DMS 273 (cell line): Measurements from ENCODE around the gene APOL6.

Experiments used
- DNase-seq: peaks from one replicate; lab custom pipeline; 2025; ENCODE audit not compliant: unreplicated experiment; lab: John Stamatoyannopoulos, UW

The APOL6 gene, protein sequence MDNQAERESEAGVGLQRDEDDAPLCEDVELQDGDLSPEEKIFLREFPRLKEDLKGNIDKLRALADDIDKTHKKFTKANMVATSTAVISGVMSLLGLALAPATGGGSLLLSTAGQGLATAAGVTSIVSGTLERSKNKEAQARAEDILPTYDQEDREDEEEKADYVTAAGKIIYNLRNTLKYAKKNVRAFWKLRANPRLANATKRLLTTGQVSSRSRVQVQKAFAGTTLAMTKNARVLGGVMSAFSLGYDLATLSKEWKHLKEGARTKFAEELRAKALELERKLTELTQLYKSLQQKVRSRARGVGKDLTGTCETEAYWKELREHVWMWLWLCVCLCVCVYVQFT

DNA sequence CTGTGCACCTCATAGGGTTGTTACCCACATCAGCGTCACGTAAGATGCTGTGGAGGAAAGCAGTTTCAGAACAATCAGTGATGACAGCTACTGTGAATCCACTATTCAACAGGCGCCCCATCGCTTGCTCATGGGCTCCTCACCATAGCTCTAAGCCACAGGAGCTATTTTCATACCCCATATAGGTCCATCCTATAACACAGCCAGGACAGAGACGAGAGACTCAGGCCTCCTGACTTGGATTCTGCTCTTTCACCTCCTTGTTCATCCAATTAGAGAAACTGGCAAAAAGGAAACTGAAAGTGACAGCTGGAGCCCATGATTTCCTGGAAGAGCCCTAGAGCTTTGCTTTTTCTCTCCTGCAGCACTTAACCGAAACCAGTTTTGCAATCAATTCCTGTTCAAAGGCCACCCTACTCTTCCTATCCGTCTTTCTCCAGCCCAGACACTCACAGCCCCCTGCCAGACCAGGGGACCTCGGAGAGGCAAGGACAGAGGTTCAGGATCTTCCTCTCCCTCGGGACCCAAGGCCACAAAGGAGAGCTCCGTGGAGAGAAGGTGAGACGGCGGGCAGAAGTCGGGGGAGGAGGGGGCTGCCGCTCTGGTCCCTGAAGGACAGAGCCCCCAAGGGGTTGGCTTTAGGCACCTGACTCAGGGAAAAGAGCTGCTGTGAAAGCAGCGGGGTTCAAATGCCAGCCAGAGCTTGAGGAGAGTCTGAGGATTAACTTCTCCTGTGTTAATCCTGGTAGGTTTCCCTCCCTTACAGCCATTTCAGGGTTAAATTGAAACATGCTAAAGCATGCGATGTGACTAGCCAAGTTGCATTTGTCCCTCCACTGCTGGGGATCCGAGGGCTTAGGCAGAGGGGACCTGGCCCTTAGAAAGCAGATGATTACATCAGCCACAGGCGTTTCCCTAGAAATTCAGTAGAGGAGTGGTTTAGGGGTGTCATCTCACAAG lies at the start of gene APOL6:
Gene APOL6 (plus strand): TSS at position 381 of the 960 bp plus-strand sequence. CDS start 7,980 bp downstream, outside the sequence.
- peak; percentile 51 for DNase-seq

GRCh38 chr22:35599364-35599763 lies 48.9 kb upstream of the APOL6 start:
- no peak for DNase-seq

DNA sequence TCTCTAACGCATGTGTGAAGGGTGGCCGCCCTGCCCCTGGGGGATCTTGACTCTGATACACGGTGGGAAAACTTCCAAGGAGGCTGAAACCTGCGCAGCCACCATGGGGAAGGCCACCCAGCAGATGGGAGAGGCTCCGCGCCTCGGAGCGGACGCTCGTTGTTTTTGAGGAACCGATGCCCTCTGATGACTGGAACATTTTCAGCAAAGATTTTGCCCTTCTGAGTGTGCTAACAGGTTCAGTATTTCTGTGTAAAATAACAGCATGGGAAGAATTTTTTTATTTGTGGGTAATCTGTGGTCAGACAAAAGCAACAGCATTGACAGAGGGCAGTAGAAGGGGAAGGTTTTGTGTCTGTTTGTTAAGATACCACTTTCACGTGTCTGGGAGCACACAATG lies 47.8 kb upstream of the APOL6 start:
- no peak for DNase-seq

GRCh38 chr22:35601013-35601580 lies 47.1 kb upstream of the APOL6 start:
- no peak for DNase-seq

DNA sequence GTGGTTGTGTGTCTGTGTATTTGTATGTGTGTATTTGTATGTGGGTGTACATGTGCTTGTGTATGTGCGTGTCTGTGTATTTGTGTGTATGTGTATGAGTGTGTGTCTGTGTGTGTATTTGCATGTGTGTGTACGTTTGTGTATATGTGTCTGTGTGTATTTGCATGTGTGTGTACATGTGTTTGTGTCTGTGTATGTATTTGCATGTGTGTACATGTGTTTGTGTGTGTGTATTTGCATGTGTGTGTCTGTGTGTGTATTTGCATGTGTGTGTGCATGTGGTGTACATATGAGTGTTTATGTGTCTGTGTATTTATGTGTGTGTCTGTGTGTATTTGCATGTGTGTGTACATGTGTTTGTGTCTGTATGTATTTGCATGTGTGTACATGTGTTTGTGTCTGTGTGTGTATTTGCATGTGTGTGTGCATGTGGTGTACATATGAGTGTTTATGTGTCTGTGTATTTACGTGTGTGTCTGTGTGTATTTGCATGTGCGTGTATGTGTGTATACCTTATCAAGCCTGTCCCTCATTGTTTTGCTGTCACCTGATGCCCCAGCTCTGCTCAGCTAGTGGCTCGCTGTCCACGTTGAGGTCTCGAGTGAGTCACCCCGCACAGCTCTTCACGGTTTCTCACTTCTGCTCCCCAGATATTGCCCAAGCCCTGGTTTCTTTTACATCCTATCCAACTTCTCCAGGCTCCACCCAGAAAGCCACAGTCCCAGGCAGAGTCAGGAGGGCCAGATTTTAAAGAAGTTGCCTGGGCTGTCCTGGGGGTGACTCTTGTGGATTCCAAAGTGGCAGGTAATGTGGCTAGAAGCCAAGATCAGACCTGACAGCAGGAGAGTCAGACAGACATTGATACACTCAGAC lies 46.3 kb upstream of the APOL6 start:
- DNase-seq: no peak

DNA sequence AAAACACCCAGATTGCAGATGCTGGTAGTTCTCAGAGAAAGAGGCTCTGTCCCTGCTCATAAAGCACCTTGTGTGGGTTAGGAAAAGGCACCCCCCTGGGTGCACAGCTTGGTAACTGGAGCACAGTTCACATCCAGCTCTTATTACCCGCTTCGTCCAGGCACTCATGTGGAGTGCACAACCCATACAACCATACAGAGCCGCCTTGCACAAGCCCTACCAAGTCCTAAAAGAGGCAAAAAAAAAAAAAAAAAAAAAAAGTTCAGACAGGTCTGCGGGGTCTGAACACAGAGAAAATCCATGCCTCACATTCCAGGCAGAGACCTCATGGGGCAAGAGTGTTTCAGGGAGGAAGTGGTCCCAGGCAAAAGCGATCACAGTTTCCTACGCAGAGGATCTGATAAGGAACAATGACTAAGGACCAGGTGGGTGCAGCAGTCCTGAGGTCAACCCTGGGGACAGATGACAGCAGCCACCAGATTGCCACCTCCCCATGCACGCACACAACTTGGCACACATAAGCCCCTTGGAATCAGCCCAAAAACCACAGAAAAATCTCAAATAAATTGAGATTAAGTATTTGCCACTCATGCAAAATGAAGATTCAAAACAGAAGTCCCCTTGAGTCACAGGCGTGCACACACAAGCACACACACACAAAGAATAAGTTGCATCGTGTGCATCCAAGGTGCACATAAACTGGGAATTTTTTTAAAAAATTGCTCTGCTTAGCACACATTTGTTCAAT lies 43.5 kb upstream of the APOL6 start:
- DNase-seq: no peak

GRCh38 chr22:35605369-35605680 lies 42.9 kb upstream of the APOL6 start:
- DNase-seq: peak; percentile 28

DNA sequence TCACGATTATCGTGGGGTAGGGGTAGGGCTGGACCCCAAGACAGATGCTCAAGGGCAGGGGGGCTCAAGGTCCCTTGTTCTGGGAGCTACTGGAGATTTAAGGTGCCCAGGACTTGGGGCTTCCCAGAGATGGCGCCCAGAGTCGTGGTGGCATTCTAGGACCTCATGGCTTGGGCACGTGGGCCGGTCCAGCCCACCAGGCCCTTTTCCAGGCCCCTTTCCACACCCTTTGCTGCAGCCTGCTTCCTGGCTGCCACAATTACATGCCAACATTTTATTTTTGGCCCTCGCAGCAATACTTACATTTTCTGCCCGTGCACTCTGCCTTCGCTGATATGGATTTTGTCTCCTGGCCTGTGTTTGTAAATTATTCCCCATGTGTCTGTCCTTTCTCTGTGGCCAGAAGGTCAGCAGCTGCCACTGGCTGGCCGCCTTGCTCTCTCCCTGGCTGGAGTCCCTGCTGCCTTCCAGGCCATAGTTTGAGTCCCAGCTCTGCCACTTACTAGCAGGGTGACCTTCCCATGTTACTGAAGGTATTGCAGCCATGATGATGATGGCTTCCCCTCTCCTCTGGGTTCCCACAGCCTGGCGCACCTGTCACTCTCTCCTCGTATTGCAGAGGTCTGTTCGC lies 42.3 kb upstream of the APOL6 start:
- DNase-seq: no peak

DNA sequence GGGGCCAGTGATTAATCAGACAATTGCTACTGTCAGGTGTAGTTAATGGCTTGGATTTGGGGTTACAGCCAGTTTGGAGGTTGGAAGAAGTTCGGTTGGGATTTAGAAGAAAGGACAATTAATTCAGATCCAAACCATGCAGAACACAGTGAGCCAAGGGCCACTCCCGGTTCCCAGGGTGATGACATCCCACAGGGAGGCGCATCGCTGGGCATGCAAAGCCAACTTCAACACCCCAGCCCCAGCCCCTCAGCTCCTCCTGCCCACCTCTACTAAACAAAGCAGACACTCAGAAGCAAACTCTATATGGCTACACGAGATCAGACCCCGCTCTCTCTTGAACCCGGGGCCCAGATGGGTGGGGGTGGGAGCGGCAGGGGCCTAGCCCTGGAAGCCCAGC lies 41.3 kb upstream of the APOL6 start:
- DNase-seq: no peak

GRCh38 chr22:35608088-35608487 lies 40.2 kb upstream of the APOL6 start:
- DNase-seq: no peak

GRCh38 chr22:35609261-35609660 lies 39.0 kb upstream of the APOL6 start:
- no peak for DNase-seq

GRCh38 chr22:35609761-35610160 lies 38.5 kb upstream of the APOL6 start:
- no peak for DNase-seq

DNA sequence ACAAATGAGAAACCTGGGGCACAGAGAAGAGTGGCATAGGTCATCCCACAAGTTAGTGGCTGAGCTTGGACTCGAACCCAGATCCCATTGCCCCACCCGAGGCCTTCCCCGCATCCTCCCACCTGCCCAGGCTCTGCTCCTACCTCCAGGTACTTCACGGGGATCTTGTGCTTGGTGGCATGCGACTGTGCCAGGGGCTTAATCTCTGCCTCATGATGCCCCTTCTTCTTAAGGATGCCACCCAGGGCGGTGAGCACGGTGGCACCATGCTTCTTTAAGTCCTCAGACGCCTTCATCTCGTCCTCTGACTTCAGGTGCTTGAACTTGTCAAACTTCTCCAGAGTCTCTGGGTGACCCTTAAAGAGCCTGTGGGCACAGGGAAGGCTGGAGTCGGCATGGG lies 37.5 kb upstream of the APOL6 start:
- DNase-seq: no peak

GRCh38 chr22:35611200-35611890 lies 36.9 kb upstream of the APOL6 start:
- no peak for DNase-seq

DNA sequence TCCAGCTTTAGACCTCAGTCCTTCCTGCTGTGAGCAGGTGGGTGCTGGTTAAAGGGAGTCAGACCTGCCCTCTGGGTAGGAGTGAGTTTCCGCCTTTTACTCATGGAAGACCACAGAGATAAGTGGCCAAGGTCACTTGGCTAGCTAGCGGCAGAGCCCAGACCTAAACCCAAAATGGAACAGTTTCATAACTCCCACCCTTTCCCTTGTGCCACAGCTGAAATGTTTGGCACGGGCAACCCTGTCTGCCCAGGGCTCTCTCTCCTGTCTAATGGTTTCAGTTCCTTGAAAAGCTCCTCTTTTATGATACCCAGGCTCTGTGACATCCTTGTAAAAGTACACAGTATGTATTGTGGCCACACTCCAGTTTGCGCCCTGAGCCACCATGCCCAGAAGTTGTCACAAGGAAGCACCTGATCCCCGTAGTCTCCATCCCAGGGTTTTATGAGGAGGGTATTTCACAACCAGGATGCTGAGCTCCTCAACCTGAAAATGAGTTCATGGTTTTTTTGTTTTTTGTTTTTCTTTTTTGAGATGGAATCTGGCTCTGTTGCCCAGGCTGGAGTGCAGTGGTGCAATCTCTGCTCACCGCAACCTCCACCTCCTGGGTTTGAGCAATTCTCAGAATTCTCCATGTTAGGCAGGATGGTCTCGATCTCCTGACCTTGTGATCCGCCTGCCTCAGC lies 36.2 kb upstream of the APOL6 start:
- no peak for DNase-seq

DNA sequence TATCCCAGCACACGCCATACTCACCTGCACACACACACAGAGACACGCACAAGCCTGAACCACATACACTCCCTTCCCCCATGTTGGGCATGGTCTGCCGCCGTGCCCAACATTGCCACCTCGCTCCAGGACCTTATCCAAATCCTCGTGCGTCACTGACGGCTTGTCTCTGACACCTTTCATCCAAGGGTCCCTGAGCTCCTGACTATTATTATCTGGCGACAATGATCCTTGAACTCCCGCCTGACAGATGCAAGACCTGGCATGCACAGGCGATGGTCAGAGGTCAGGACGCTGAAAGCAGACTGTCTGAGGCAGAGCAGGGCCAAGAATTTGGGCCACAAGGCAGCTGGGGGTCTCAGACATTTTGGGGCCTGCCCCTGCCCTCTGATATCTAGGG lies 35.3 kb upstream of the APOL6 start:
- DNase-seq: no peak

DNA sequence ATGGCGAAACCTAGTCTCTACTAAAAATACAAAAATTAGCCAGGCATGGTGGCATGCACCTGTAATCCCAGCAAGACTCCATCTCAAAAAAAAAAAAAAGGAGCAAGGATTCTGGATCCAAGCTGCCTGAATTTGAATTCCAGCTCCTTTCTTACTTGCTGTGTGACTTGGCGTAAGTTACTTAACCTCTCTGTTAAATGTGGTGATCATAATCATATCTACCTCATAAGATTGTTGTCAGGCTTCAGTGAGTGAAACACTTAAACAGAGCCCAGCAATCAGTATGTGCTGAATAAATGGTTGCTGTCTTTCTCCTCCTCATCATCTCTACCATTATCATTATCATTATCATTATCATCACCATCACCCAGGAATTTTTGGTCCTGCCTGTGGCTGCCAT lies 33.8 kb upstream of the APOL6 start:
- DNase-seq: no peak

DNA sequence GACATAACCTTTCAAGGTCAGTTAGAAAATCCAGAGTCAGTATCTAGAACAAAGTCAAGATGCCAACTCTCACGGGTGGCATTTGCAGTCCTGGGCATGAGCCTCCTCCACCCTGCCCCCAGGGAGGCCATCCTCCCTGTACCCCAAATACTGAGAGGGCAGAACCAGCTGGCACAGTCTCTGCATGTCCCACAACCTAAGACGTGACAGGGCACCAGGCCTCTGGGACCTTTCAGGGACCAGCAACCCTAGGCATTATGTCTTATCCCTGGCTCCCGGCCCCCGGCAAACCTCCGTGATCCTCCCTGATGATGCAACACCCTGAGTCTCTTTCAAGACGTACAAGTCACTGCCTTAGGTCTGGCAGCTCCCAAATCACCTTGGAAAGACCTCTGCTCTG lies 33.1 kb upstream of the APOL6 start:
- no peak for DNase-seq

DNA sequence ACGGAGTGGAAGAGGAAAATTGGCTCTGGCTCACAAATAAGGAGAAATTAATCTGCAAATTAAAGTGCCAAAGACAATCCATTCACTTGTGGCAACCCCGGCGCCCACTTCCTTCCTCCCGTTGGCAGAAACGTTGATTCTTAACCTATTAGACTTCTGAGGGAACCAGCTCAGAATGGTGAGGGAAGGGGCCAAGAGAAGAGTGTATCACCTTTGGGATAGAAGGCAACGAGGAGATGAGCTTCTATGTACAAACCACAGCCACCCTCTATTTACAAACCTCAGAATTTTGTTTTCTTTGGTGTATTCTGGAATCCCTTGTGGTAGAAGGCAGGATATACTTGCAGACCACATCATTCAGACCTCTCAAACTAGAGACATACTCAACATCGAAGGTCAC lies 32.2 kb upstream of the APOL6 start:
- no peak for DNase-seq
